ENCODE measurements around the gene ZBTB25. TPM values are rescaled to one million over a fixed set of nuclear protein-coding genes. Genes with fewer than 3 reads are reported as not detected.
"Not testable (repeated sequence)": the region's sequence is repeated elsewhere in the genome, so short reads cannot be mapped to it uniquely, and the experiment has no call there.

ZBTB25 gene
- total RNA-seq, 1 donor from 2014 or later, result 5.7 TPM

DNA sequence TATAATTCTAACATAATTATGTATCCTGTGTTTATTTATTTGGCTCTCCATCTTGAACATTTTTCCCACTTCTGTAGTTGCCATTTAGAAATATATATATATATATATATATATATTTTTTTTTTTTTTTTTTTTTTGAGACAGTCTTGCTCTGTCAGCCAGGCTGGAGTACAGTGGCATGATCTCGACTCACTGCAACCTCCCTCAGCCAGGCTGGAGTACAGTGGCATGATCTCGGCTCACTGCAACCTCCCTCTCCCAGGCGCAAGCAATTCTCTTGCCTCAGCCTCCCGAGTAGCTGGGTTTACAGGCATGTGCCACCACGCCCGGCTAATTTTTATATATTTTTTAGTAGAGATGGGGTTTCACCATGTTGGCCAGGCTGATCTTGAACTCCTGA is 14.0 kb upstream of the ZBTB25 start:
- DNase-seq (ENCODE audit: low spot score); ATAC-seq: not testable (repeated sequence)

DNA sequence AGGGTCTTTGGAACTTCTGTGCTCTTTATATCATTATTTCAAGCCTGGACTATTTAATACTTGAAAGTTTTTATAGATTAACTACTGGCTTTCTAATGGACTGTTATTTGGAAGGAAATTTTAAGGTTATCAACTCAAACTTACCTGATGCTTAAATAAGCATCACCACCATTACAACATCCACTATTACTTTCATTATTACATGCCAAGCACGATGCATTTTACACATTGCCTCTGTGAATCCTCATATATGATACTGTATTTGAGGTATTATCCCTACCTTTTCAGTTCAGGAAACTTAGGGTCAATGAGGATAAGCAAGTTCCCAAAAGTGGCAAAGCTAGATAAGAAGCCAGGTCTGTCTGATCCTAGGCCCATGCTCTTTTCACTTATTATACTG is 13.3 kb upstream of the ZBTB25 start:
- DNase-seq (ENCODE audit: low spot score) (no peak), ATAC-seq (no peak)

GRCh38 chr14:64515053-64515452 is 11.4 kb upstream of the ZBTB25 start:
- ATAC-seq, result no peak

DNA sequence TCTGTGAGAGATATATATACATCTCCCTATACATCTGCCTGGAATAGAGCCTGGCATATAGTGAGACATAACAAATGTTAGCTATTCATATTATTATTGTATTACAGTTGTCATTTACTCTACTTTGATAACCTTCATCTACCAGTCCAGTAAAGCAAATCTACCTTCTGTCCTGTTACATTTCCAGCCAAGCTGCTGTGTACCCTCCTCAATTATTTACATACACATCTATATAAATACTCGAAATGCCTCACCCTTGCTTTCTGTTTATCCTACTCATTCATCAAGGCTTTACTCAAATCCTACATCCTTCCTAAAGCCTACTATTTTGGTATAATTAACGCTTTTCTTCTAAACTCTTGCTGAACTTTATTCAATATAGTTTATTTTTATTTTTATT is 9.6 kb upstream of the ZBTB25 start:
- ATAC-seq (no peak), DNase-seq (ENCODE audit: low spot score) (no peak)

More at GRCh38 chr14:64515053-64515452, 11.4 kb upstream of the ZBTB25 start:
- no peak for DNase-seq (ENCODE audit: low spot score)

GRCh38 chr14:64510825-64511671 is 7.4 kb upstream of the ZBTB25 start:
- peak; percentile 93 for ATAC-seq
- no peak for DNase-seq (ENCODE audit: low spot score)

DNA sequence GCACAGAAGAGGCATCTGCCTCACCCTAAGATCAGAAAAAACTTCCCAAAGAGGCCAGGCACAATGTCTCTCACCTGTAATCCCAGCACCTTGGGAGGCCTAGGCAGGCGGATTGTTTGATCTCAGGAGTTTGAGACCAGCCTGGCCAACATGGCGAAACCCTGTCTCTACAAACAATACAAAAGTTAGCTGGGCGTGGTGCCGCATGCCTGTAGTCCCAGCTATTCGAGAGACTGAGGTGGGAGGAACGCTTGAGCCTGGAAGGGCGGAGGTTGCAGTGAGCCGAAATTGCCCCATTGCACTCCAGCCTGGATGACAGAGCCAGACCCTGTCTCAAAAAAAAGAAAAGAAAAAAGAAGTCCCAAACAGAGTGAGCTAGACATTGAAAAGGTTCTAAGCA is 5.4 kb upstream of the ZBTB25 start:
- no peak for ATAC-seq
- no peak for DNase-seq (ENCODE audit: low spot score)

- DNase-seq (ENCODE audit: low spot score), result no peak
- ATAC-seq, result no peak
Observed at GRCh38 chr14:64508215-64508776, 4.7 kb upstream of the ZBTB25 start.

GRCh38 chr14:64507376-64508156 is 3.9 kb upstream of the ZBTB25 start:
- no peak for ATAC-seq
- DNase-seq (ENCODE audit: low spot score), result no peak

GRCh38 chr14:64506721-64507120 is 3.1 kb upstream of the ZBTB25 start:
- DNase-seq (ENCODE audit: low spot score) (no peak), ATAC-seq (no peak)

DNA sequence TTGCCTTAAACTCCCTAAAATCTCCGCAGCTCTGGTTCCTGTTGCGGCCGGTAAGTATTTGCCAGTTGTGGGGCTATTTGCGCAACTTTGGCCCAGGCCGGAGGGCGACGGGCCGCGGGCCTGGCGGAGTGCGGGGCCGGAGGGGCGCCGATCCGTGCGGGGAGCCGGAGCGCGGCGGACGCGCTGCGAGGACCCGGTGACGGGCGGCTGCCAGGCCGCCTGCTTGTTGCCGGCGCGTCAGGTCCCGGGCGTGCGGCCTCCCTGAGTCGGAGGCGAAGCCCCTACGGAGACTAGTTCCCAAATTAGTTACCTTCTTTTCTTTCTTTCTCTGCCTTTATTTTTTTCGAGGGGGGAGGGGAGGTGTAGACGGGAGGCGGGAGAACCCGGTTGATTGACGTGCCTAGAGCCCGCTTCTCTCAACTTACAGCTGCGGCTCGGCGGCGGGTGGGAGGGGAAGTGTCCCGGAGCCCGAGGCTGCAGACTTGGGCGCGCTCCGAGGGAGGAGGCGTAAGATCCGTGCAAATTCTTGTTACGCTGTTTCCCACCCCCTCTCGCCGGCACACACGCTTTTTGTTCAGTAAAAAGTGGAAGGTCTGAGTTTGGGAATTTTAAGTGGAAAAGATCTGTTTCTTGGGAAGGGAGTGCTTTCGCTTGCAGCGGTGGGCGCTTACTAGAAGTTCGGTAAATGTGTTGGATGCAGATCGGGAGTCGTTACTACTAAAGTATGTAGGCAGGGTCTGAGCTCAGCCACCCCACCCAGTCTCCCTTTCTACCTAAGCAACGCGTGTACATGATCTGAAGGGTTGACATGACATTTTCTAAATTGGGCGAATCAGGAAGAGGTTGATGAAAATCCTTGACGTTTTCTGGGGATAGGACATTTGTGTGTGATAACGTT is 1.5 kb upstream of the ZBTB25 start:
- peak; percentile 59 for ATAC-seq

GRCh38 chr14:64504310-64504896 is 765 bp upstream of the ZBTB25 start, which contains the start of gene ZBTB1:
Gene ZBTB1 (plus strand): TSS chr14:64504770. CDS start chr14:64521505, 16,735 bp downstream.
- ATAC-seq (peak; percentile 62), DNase-seq (ENCODE audit: low spot score) (peak; percentile 88)

More for the DNA sequence above, 1.5 kb upstream of the ZBTB25 start:
- DNase-seq (ENCODE audit: low spot score), result peak; percentile 85

GRCh38 chr14:64502887-64503433 is 678 bp downstream of the ZBTB25 start:
- ATAC-seq (peak; percentile 7), DNase-seq (ENCODE audit: low spot score) (no peak)

DNA sequence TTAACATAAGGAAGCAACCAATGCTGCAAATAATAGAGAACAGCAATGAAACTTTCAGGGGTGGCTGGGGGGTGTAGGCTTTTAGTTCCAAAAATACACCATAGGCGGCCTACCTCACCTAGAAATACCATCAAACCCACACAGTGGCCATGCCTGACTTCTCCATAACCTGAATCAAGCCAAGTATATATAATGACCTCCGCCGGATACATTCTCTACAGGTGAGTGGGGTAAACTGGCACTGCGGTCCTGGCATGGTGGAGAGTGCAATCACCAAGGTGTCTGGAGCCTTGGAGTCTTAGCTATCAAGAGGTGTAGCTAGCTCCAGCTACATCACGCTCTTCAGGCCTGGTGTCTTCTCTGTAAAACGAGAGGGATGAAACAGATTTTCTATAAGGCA is 1.2 kb downstream of the ZBTB25 start:
- DNase-seq (ENCODE audit: low spot score), result no peak
- ATAC-seq, result no peak

GRCh38 chr14:64501411-64502171 is 2.0 kb downstream of the ZBTB25 start:
- DNase-seq (ENCODE audit: low spot score) (peak; percentile 81), ATAC-seq (peak; percentile 29)

- ATAC-seq (no peak), DNase-seq (ENCODE audit: low spot score) (no peak)
Observed at GRCh38 chr14:64500088-64500487, 3.5 kb downstream of the ZBTB25 start.

GRCh38 chr14:64496764-64497163 is 6.9 kb downstream of the ZBTB25 start:
- DNase-seq (ENCODE audit: low spot score) (no peak), ATAC-seq (no peak)

DNA sequence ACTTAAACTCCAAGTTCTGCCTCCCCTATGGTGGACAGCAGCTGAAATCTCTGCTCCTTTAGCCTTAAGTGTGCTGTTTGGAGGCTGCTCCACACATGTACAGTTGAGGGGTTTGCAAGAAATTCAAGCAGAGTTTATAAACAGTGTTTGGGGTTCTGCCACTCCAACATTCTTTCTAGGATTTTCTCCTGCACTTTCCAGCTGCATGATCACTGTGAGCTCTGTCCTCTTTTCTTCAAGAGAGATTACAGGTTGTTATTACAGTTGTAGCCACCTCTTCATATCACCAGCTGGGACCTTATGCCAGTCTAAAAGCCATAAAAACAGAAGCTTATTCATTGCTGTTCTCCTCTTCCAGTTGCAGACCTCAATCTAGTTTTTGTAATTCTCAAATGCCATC is 8.4 kb downstream of the ZBTB25 start:
- ATAC-seq, result no peak

GRCh38 chr14:64493455-64493854 is 10.2 kb downstream of the ZBTB25 start:
- DNase-seq (ENCODE audit: low spot score) (no peak), ATAC-seq (no peak)

More for the DNA sequence above, 8.4 kb downstream of the ZBTB25 start:
- no peak for DNase-seq (ENCODE audit: low spot score)

DNA sequence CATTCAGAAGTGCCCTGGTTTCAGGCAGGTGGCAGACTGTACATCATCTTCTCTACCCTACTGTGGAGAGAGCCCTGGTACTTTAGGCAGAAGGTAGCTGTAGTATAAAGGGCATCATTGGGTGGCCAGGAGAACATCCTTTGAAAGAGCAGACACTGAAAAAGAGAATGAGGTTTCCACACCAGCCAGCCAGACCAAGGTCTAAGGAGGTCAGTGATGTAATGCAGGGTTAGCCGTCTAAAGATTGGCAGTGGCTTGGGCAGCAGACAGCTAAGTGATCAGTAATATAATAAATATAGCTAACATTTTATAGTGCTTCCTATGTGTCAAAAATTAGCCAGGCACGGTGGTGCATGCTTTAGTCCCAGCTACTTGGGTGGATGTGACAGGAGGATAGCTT is 12.0 kb downstream of the ZBTB25 start:
- DNase-seq (ENCODE audit: low spot score) (no peak), ATAC-seq (peak; percentile 76)

All from left lobe of liver (tissue), 2 donors.